NCI-H82 (cell line): Measurements from ENCODE around the gene PCDHGA8.

Experiments used
- DNase-seq: peaks from one replicate; lab custom pipeline; 2025; lab: John Stamatoyannopoulos, UW

Gene PCDHGA8

GRCh38 chr5:141434006-141434405 is 41.6 kb downstream of the PCDHGA8 start:
- no peak for DNase-seq

GRCh38 chr5:141437221-141437620 is 44.8 kb downstream of the PCDHGA8 start:
- DNase-seq, result no peak

GRCh38 chr5:141439411-141440141 is 47.1 kb downstream of the PCDHGA8 start:
- DNase-seq, result no peak

- DNase-seq, result no peak
Measured at GRCh38 chr5:141440341-141440740, 47.9 kb downstream of the PCDHGA8 start.

- no peak for DNase-seq
Measured at GRCh38 chr5:141441571-141442170, 49.2 kb downstream of the PCDHGA8 start.
